HepG2 (cell line): ENCODE data around the gene COL9A3. TPM values are rescaled to one million over a fixed set of nuclear protein-coding genes. Genes with fewer than 3 reads are reported as not detected.

ENCODE experiments used
- ARNT2 ChIP-seq: sonication (generic); formaldehyde crosslinking; IDR thresholded peaks from 2 replicates; pipeline ENCODE4 v1.8.0; 2022; ENCODE audit warnings: mild to moderate bottlenecking, low read depth, missing genetic modification reagents, moderate library complexity
- E2F1 ChIP-seq: sonication (generic); formaldehyde crosslinking; IDR thresholded peaks from 2 replicates; pipeline ENCODE4 v1.5.0; 2020; ENCODE audit warnings: missing genetic modification reagents
- IRF1 ChIP-seq: sonication (generic); formaldehyde crosslinking; IDR thresholded peaks from 2 replicates; pipeline ENCODE4 v1.4.0; 2020; ENCODE audit warnings: low read depth, mild to moderate bottlenecking, missing genetic modification reagents
- KDM5B ChIP-seq: sonication (generic); formaldehyde crosslinking; IDR thresholded peaks from 2 replicates; pipeline ENCODE4 v1.4.0; 2020; ENCODE audit warnings: missing genetic modification reagents, mild to moderate bottlenecking, borderline replicate concordance
- NFE2L2 ChIP-seq: fragments of 150-350 bp; IDR thresholded peaks from 2 replicates; pipeline ENCODE4 v1.6.1; 2014; ENCODE audit warnings: low read length
- PAF1 ChIP-seq: IDR thresholded peaks from 2 replicates; pipeline ENCODE4 v1.6.1; 2016; ENCODE audit warnings: missing genetic modification reagents, missing compliant biosample characterization
- PCBP1 ChIP-seq: fragments of 200-400 bp; formaldehyde crosslinking; IDR thresholded peaks from 2 replicates; pipeline ENCODE4 v1.6.1; 2017; ENCODE audit warnings: mild to moderate bottlenecking, low read depth, low read length, borderline replicate concordance
- RARG ChIP-seq: sonication (generic); formaldehyde crosslinking; IDR thresholded peaks from 2 replicates; pipeline ENCODE4 v1.4.0; 2020; ENCODE audit warnings: low read depth, mild to moderate bottlenecking, missing genetic modification reagents
- RFXAP ChIP-seq: sonication (generic); formaldehyde crosslinking; IDR thresholded peaks from 2 replicates; pipeline ENCODE4 v1.4.0; 2020; ENCODE audit warnings: missing genetic modification reagents, borderline replicate concordance
- SRSF1 ChIP-seq: fragments of 200-400 bp; formaldehyde crosslinking; optimal IDR thresholded peaks from 2 replicates; pipeline ENCODE3; 2017; ENCODE audit warnings: mild to moderate bottlenecking, low read depth, low read length, moderate library complexity
- SYNCRIP ChIP-seq: fragments of 200-400 bp; formaldehyde crosslinking; IDR thresholded peaks from 2 replicates; pipeline ENCODE4 v1.6.1; 2018; ENCODE audit warnings: mild to moderate bottlenecking, low read depth, low read length; ENCODE audit not compliant: insufficient read depth
- XBP1 ChIP-seq: sonication (generic); formaldehyde crosslinking; IDR thresholded peaks from 2 replicates; pipeline ENCODE4 v1.5.0; 2020; ENCODE audit warnings: missing genetic modification reagents
- ZBTB38 ChIP-seq: sonication (generic); formaldehyde crosslinking; IDR thresholded peaks from 2 replicates; pipeline ENCODE4 v1.5.1; 2020; ENCODE audit warnings: mild to moderate bottlenecking, missing genetic modification reagents
- ZC3H4 ChIP-seq: sonication (generic); formaldehyde crosslinking; IDR thresholded peaks from 2 replicates; pipeline ENCODE4 v1.4.0; 2020; ENCODE audit warnings: missing genetic modification reagents, borderline replicate concordance
- ZNF343 ChIP-seq: sonication (generic); formaldehyde crosslinking; IDR thresholded peaks from 2 replicates; pipeline ENCODE4 v1.4.0; 2020; ENCODE audit warnings: mild to moderate bottlenecking, missing genetic modification reagents
- ZNF446 ChIP-seq: sonication (generic); formaldehyde crosslinking; IDR thresholded peaks from 2 replicates; pipeline ENCODE4 v1.5.0; 2020; ENCODE audit warnings: mild to moderate bottlenecking, missing genetic modification reagents
- ZNF501 ChIP-seq: sonication (generic); formaldehyde crosslinking; IDR thresholded peaks from 2 replicates; pipeline ENCODE4 v1.5.1; 2020; ENCODE audit warnings: mild to moderate bottlenecking, moderate library complexity, missing genetic modification reagents
- ZNF781 ChIP-seq: sonication (generic); formaldehyde crosslinking; IDR thresholded peaks from 2 replicates; pipeline ENCODE4 v1.5.1; 2020; ENCODE audit warnings: borderline replicate concordance, mild to moderate bottlenecking, missing genetic modification reagents; ENCODE audit errors: not compliant biosample characterization
- polyA plus RNA-seq, 8 experiments: library from polyadenylated mRNA; depleted of rRNA in 3 of 8; stranded (reverse) in 7 of 8; unstranded in 1 of 8; fragments of >200 nt; fragmentation: Illumina TruSeq in 4 of 8; extraction: Trizol in 4 of 8; gene quantifications; 2 replicates each; pipeline versions ENCODE4 v1.2.1 to v1.2.3, GENCODE V29; 2011 to 2016; ENCODE audit warnings: low read depth in 4 of 8, missing spikeins in 1 of 8, mixed read lengths in 1 of 8; ENCODE audit not compliant: insufficient read depth in 1 of 8
- total RNA-seq, 5 experiments: library from RNA; depleted of rRNA; stranded (reverse); fragments of >200 nt; fragmentation: Illumina TruSeq; extraction: Trizol; gene quantifications; 2 replicates each; pipeline ENCODE4 v1.2.3, GENCODE V29; 2016; ENCODE audit warnings: low read depth in 1 of 5
- TF ChIP-seq, protein P1 (sequence below): sonication (generic); formaldehyde crosslinking; IDR thresholded peaks from 2 replicates; pipeline ENCODE4 v1.4.0; 2020; ENCODE audit warnings: missing genetic modification reagents, borderline replicate concordance
- TF ChIP-seq, protein P2 (sequence below): sonication (generic); formaldehyde crosslinking; IDR thresholded peaks from 2 replicates; pipeline ENCODE4 v1.4.0; 2020; ENCODE audit warnings: missing genetic modification reagents
- TF ChIP-seq, protein P3 (sequence below): sonication (generic); formaldehyde crosslinking; IDR thresholded peaks from 2 replicates; pipeline ENCODE4 v1.4.0; 2020; ENCODE audit warnings: missing genetic modification reagents

Gene COL9A3
- total and polyA plus RNA-seq, 2 of the 13 experiments (the other 11 are each of a cell fraction or from before 2014, with no cell fraction given) = 155 to 204 TPM

DNA sequence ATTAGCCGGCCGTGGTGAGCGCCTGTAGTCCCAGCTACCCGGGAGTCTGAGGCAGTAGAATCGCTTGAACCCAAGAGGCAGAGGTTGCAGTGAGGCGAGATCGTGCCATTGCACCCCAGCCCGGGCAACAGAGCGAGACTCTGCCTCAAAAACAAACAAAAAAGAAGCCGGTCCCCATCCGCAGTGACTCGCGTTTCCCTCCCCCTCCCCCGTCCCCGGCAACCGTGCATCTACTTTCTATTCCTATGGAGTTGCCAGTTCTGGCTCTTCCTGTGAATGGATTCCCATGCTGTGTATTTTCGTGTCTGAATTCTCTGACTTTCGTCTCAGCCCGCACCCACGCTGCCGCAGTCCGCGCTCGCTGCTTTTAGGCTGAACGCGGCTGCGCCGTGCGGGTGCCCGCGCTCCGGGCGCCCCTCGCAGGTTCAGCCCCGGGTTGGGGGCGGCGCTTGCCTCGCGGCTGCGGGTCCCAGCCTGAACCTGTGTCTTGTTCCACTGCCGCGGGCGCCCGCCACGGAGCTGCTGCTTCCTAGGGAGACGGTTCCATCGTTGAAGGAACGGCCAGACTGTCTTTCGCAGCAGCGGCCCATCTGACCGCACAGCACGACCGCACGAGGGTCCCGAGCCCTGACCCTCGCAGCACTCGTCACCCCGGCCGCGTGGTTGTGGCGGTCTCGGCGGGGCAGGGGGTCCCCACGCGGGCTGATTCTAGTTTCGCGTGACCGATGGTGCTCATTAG, 21.7 kb upstream of the COL9A3 start (continued):
- TF ChIP-seq, protein P1, sequence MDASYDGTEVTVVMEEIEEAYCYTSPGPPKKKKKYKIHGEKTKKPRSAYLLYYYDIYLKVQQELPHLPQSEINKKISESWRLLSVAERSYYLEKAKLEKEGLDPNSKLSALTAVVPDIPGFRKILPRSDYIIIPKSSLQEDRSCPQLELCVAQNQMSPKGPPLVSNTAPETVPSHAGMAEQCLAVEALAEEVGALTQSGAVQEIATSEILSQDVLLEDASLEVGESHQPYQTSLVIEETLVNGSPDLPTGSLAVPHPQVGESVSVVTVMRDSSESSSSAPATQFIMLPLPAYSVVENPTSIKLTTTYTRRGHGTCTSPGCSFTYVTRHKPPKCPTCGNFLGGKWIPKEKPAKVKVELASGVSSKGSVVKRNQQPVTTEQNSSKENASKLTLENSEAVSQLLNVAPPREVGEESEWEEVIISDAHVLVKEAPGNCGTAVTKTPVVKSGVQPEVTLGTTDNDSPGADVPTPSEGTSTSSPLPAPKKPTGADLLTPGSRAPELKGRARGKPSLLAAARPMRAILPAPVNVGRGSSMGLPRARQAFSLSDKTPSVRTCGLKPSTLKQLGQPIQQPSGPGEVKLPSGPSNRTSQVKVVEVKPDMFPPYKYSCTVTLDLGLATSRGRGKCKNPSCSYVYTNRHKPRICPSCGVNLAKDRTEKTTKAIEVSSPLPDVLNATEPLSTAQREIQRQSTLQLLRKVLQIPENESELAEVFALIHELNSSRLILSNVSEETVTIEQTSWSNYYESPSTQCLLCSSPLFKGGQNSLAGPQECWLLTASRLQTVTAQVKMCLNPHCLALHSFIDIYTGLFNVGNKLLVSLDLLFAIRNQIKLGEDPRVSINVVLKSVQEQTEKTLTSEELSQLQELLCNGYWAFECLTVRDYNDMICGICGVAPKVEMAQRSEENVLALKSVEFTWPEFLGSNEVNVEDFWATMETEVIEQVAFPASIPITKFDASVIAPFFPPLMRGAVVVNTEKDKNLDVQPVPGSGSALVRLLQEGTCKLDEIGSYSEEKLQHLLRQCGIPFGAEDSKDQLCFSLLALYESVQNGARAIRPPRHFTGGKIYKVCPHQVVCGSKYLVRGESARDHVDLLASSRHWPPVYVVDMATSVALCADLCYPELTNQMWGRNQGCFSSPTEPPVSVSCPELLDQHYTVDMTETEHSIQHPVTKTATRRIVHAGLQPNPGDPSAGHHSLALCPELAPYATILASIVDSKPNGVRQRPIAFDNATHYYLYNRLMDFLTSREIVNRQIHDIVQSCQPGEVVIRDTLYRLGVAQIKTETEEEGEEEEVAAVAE (CRISPR knock-in tag) = no peak
- TF ChIP-seq ZC3H4 (CRISPR knock-in tag) (no peak; the same call in none of the 2 replicates), ZBTB38 (CRISPR knock-in tag) (peak; percentile 55; the same call in 1 of the 2 replicates), XBP1 (CRISPR knock-in tag) (peak; percentile 69; the same call in 1 of the 2 replicates), ARNT2 (peak; percentile 88), E2F1 (CRISPR knock-in tag) (0 out of 2 replicates have a peak, but pooled peaks have one; percentile 68), ZNF781 (CRISPR knock-in tag) (peak; percentile 64), SYNCRIP (no peak), PAF1 (no peak), PCBP1 (no peak), ZNF343 (CRISPR knock-in tag) (peak; percentile 75; the same call in 1 of the 2 replicates), KDM5B (CRISPR knock-in tag) (peak; percentile 77; the same call in 1 of the 2 replicates), RARG (CRISPR knock-in tag) (no peak), ZNF446 (CRISPR knock-in tag) (no peak), NFE2L2 (no peak), ZNF501 (peak; percentile 83), RFXAP (CRISPR knock-in tag) (peak; percentile 71; the same call in 1 of the 2 replicates), IRF1 (no peak), SRSF1 (peak; percentile 60)
- TF ChIP-seq, protein P2, sequence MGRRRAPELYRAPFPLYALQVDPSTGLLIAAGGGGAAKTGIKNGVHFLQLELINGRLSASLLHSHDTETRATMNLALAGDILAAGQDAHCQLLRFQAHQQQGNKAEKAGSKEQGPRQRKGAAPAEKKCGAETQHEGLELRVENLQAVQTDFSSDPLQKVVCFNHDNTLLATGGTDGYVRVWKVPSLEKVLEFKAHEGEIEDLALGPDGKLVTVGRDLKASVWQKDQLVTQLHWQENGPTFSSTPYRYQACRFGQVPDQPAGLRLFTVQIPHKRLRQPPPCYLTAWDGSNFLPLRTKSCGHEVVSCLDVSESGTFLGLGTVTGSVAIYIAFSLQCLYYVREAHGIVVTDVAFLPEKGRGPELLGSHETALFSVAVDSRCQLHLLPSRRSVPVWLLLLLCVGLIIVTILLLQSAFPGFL = 0 out of 2 replicates have a peak, but pooled peaks have one; percentile 81
- TF ChIP-seq, protein P3, sequence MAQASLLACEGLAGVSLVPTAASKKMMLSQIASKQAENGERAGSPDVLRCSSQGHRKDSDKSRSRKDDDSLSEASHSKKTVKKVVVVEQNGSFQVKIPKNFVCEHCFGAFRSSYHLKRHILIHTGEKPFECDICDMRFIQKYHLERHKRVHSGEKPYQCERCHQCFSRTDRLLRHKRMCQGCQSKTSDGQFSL = peak; percentile 41; the same call in 1 of the 2 replicates
